ENCODE measurements around the gene TBC1D22B.

The TBC1D22B gene

GRCh38 chr6:37257634-37258404 is at the start of gene TBC1D22B, which contains the start of gene TMEM217:
TSS of gene TBC1D22B (plus strand) at chr6:37257772. CDS start at chr6:37257918, 146 bp downstream.
TSS of gene TMEM217 (minus strand) at chr6:37258144. CDS start at chr6:37219030, 39,114 bp downstream.
- in situ Hi-C loops (cut with HindIII; ENCODE audit: low sequenced_read_pairs), result no loop called here

- in situ Hi-C loops (cut with HindIII; ENCODE audit: low sequenced_read_pairs), result no loop called here
Measured at GRCh38 chr6:37207903-37208456, 49.6 kb upstream of the TBC1D22B start.

- in situ Hi-C loops (cut with HindIII; ENCODE audit: low sequenced_read_pairs), result no loop called here
Measured at GRCh38 chr6:37208793-37209192, 48.8 kb upstream of the TBC1D22B start.

DNA sequence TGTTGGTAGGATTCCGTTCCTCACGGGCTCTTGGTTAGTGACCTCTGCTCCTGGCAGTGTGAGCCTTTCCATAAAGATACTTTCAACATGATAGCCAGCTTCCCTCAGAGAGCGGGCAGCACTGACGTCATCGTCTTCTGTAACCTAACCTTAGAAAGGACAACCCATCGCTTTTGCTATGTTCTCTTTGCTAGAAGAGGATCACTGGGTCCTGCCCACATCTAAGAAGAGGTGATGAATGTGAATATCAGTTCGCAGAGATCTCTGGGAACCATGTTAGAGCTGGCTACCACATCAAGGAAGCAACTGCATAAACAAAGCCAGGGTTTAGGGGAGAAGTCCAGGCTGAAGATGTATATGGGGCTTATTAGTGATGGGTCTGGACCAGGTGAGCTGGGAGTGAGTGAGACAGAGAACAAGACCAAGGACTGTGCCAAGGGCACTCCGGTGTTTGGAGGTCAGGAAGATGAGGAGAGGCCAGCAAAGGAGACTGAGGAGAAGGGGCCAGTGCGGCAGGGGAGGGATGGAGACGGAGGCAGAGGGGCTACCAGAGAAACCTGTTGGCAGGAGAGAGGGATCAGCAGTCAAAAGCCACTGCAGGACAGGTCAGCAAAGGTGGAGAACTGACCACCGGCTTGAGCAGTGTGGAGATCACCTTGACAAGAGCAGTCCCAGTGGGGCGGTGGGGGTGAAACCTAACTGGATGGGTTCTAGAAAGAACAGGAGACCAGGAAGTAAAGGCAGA is 47.9 kb upstream of the TBC1D22B start:
- in situ Hi-C loops (cut with HindIII; ENCODE audit: low sequenced_read_pairs), result loop anchor here (5.0 kb wide), 1 partner anchor 32 kb away; no protein-coding TSS in a partner anchor

GRCh38 chr6:37210313-37210968 is 47.1 kb upstream of the TBC1D22B start:
- in situ Hi-C loops (cut with HindIII; ENCODE audit: low sequenced_read_pairs), result loop anchor here (5.0 kb wide), 1 partner anchor 33 kb away; no protein-coding TSS in a partner anchor

DNA sequence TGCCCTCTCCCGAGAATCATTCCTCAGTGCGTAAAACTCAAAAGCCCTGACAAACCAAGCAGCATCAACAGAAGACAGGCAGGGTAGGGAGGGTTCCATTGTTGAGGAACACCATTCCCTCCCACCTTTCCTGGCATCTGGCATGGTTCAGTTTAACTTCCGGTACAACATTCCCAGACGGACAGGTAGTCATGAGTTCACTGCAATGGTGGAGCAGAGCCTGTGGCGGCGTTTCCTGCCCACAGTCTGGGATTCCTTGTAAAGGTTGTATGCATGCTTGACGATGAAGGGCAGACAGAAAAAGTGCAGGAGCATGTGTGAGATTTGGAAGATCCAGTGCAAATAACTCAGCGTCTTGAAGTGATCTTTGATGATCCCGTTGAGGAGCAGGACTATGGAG is 45.3 kb upstream of the TBC1D22B start:
- in situ Hi-C loops (cut with HindIII; ENCODE audit: low sequenced_read_pairs), result loop anchor here (5.0 kb wide), 1 partner anchor 35 kb away; no protein-coding TSS in a partner anchor

GRCh38 chr6:37218061-37218460 is 39.5 kb upstream of the TBC1D22B start:
- in situ Hi-C loops (cut with HindIII; ENCODE audit: low sequenced_read_pairs), result no loop called here

- in situ Hi-C loops (cut with HindIII; ENCODE audit: low sequenced_read_pairs), result no loop called here
Measured at GRCh38 chr6:37218511-37218910, 39.1 kb upstream of the TBC1D22B start.

DNA sequence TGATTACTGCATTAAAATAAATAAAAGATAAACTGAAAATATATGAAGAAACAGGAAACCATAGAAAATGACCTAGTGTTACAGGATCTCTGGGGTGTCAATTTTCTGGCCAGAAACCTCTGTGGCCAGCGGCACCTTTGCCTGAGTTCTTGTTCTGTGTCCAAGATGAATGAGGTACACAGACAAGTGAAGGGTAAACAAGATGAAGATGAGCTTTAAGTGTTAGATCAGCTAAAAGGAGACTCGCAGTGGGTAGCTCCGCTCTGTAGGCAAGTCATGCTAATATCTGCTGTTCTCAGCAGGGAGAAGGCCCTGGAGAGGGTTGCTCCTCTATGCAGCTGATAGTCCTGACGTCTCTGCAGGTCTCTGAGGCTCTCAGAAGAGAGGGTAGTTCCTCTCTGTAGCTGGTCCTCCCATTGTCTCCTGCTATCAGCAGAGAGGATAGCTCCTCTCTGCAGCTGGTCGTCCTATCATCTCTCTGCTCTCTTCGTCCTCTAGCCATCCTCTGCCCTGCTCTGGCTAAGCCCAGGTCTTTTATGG is 35.9 kb upstream of the TBC1D22B start:
- in situ Hi-C loops (cut with HindIII; ENCODE audit: low sequenced_read_pairs), result no loop called here

DNA sequence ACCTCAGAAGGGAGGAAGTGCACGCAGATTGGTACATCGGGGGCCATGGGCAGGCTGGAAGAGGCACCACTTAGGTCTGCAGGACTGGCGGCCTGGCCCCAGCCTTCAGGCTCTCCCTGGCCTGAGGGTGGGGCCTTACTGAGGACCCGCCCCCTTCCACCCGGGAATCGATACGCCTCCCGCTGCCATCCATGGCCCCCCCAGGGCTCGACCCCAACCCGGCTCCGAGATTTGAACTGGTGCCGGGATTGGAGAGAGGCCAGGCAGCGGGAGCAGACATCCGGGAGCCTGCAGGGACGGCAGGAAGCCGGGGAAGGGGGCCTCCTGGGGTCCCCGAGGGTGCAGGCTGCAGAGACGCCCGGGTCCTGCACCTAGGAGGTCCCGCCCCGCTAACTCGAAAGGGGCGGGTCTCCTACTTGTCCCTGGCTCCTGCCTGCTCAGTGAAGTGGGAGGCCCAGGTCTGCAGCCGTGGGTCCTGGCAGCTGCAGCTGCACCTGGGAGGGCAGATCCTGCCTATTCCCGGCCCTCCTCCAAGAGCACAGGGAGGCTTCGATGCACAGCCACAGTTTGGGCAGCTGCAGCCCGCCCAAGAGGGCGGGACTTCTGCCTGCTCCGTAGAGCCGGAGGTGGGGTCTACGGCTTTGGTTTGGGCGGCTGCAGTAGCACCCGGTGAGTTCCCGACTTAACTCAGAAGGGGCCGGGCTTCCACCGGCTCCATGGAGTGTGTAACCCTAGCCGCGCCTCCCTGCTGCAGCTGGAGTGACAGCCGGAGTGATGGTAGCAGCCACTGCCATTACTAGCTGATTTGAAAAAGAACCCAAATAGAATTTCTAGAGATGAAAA is 35.2 kb upstream of the TBC1D22B start:
- in situ Hi-C loops (cut with HindIII; ENCODE audit: low sequenced_read_pairs), result no loop called here

GRCh38 chr6:37222992-37223391 is 34.6 kb upstream of the TBC1D22B start:
- in situ Hi-C loops (cut with HindIII; ENCODE audit: low sequenced_read_pairs), result no loop called here

GRCh38 chr6:37225350-37226169 is 32.0 kb upstream of the TBC1D22B start:
- in situ Hi-C loops (cut with HindIII; ENCODE audit: low sequenced_read_pairs), result no loop called here

DNA sequence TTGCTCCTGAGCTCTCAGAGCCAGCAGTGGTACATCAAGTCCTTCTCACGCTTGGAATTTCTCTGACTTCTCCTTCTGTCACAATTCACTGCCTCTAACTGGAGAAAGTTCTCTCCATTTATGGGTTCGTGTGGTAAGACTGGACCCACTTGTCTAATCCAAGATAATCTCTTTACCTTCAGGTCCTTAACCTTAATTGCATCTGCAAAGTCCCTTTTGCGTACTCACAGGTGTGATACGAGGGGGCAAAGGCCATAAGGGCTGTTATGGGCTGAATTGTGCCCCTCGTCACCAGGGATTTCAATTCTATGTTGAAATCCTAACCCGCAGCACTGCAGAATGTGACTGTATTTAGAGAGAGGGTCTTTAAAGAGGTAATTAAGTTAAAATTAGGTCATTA is 27.5 kb upstream of the TBC1D22B start:
- in situ Hi-C loops (cut with HindIII; ENCODE audit: low sequenced_read_pairs), result no loop called here

DNA sequence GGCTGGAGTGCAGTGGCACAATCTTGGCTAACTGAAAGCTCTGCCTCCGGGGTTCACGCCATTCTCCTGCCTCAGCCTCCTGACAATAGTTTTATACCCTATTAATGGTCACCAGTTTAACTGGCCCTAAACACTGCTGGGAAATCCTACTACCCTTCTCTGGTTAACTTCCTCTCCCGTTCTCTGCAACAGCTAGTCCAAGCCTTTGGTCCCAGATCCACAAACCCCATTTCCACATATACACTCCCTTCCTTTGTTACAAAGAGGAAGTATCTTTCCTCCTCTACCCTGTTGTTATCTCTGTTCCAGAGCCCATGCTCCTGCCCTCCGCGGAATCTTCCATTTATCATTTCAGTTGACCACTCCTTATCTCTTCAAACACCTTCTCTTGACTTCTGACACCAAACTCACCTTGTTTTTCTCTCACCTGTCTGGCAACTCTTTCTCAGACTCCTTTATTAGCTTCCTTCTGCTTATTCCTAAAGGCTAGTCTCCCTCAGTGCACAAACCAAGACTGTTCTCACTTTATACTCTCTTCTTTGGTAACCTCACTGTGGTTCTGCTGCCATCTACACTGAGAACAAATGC is 25.0 kb upstream of the TBC1D22B start:
- in situ Hi-C loops (cut with HindIII; ENCODE audit: low sequenced_read_pairs), result no loop called here

- in situ Hi-C loops (cut with HindIII; ENCODE audit: low sequenced_read_pairs), result no loop called here
Measured at GRCh38 chr6:37233541-37233940, 24.0 kb upstream of the TBC1D22B start.

- in situ Hi-C loops (cut with HindIII; ENCODE audit: low sequenced_read_pairs), result no loop called here
Measured at GRCh38 chr6:37236921-37237320, 20.7 kb upstream of the TBC1D22B start.

DNA sequence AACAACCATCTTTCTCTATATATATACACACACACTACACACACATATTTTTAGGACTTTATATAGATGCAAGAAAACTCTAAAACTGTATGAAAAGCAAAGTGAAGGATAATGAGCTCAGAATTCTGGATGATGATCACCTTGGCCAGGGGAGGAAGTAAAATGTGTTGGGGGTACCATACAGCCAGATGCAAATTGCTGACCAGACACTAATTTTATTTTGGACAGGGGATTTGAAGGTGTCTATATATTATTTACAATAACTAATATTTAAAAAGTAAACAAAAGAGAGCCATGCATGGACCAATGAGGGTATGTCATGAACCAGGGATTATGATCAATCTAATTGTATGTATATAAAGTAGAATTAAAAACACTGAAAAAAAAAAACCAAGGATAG is 19.8 kb upstream of the TBC1D22B start:
- in situ Hi-C loops (cut with HindIII; ENCODE audit: low sequenced_read_pairs), result no loop called here

GRCh38 chr6:37238381-37238780 is 19.2 kb upstream of the TBC1D22B start:
- in situ Hi-C loops (cut with HindIII; ENCODE audit: low sequenced_read_pairs), result no loop called here

GRCh38 chr6:37239526-37239925 is 18.0 kb upstream of the TBC1D22B start:
- in situ Hi-C loops (cut with HindIII; ENCODE audit: low sequenced_read_pairs), result no loop called here
